GM23338 (cell line): ENCODE measurements around the gene HSD17B1.

Experiments used
- CREB1 ChIP-seq: fragments of 250-450 bp; sonication (Bioruptor Pico); IDR thresholded peaks from 2 replicates; pipeline ENCODE4 v1.5.0; 2020; ENCODE audit warnings: low read depth, mild to moderate bottlenecking, moderate library complexity
- EZH2 ChIP-seq: fragments of 200-600 bp; sonication (generic); IDR thresholded peaks from one replicate; pipeline ENCODE4 v1.8.0; 2017; ENCODE audit warnings: antibody characterized with exemption, mild to moderate bottlenecking, low read depth; ENCODE audit not compliant: unreplicated experiment
- EZH2phosphoT487 ChIP-seq: fragments of 200-600 bp; sonication (generic); IDR thresholded peaks from one replicate; pipeline ENCODE4 v1.8.1; 2018; ENCODE audit warnings: antibody characterized with exemption; ENCODE audit not compliant: unreplicated experiment
- JUNB ChIP-seq: IDR thresholded peaks from one replicate; pipeline ENCODE4 v1.6.1; 2016; ENCODE audit warnings: antibody characterized with exemption; ENCODE audit not compliant: unreplicated experiment
- NANOG ChIP-seq: IDR thresholded peaks from 2 replicates; pipeline ENCODE4 v1.6.1; 2016; ENCODE audit warnings: antibody characterized with exemption, borderline replicate concordance
- POLR2AphosphoS5 ChIP-seq: IDR thresholded peaks from 2 replicates; pipeline ENCODE4 v1.6.1; 2016; ENCODE audit warnings: antibody characterized with exemption, low read depth
- STAT1 ChIP-seq: IDR thresholded peaks from one replicate; pipeline ENCODE4 v1.6.1; 2016; ENCODE audit warnings: antibody characterized with exemption; ENCODE audit not compliant: unreplicated experiment
- ZNF114 ChIP-seq: fragments of 250-450 bp; sonication (Bioruptor Pico); IDR thresholded peaks from 2 replicates; pipeline ENCODE4 v1.5.0; 2020; ENCODE audit warnings: mild to moderate bottlenecking, moderate library complexity
- ZNF331 ChIP-seq: fragments of 250-450 bp; sonication (Bioruptor Pico); IDR thresholded peaks from 2 replicates; pipeline ENCODE4 v1.5.0; 2020; ENCODE audit warnings: low read depth, mild to moderate bottlenecking, moderate library complexity
- TF ChIP-seq, protein P1 (sequence below), 2 experiments: fragments of 200-600 bp in 1 of 2; sonication (generic) in 1 of 2; conservative IDR thresholded peaks; 2 replicates each; pipeline versions ENCODE4 v1.5.1 to v1.6.1; 2016 to 2017; ENCODE audit warnings: antibody characterized with exemption in 2 of 2, low read depth in 2 of 2, mild to moderate bottlenecking in 2 of 2, moderate library complexity in 1 of 2
- TF ChIP-seq, protein P2 (sequence below): IDR thresholded peaks from one replicate; pipeline ENCODE4 v1.6.1; 2018; ENCODE audit warnings: antibody characterized with exemption; ENCODE audit not compliant: unreplicated experiment
- TF ChIP-seq, protein P3 (sequence below): IDR thresholded peaks from 2 replicates; pipeline ENCODE4 v1.6.1; 2016; ENCODE audit warnings: antibody characterized with exemption

DNA sequence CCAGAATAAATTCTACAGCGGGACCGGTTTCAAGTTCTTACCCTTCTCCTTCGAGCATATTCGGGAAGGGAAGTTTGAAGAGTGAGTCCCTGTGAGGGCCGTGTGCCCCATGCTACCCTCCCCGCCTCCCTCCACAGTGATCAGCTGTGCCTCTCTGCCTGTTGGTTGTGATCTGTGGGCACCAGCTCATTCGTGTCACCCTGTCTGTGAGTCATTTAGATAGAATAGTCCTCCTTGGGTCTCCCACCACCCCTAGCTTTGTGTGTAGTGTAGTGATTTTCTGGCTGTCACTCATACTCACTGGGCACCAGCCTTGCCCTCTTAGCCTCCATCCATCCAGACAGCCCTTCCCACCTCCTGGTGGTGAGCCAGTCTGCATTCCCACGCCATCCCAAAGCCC is 31.7 kb upstream of the HSD17B1 start:
- TF ChIP-seq, protein P1, sequence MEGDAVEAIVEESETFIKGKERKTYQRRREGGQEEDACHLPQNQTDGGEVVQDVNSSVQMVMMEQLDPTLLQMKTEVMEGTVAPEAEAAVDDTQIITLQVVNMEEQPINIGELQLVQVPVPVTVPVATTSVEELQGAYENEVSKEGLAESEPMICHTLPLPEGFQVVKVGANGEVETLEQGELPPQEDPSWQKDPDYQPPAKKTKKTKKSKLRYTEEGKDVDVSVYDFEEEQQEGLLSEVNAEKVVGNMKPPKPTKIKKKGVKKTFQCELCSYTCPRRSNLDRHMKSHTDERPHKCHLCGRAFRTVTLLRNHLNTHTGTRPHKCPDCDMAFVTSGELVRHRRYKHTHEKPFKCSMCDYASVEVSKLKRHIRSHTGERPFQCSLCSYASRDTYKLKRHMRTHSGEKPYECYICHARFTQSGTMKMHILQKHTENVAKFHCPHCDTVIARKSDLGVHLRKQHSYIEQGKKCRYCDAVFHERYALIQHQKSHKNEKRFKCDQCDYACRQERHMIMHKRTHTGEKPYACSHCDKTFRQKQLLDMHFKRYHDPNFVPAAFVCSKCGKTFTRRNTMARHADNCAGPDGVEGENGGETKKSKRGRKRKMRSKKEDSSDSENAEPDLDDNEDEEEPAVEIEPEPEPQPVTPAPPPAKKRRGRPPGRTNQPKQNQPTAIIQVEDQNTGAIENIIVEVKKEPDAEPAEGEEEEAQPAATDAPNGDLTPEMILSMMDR (conservative IDR thresholded peaks at IDR 0.05; ENCODE audit: low read depth in 2 of 2): no peak
- TF ChIP-seq EZH2 (no peak), CREB1 (CRISPR knock-in tag) (no peak), EZH2phosphoT487 (no peak), POLR2AphosphoS5 (no peak), JUNB (no peak), NANOG (no peak), STAT1 (no peak), ZNF114 (no peak), ZNF331 (CRISPR knock-in tag) (no peak)
- TF ChIP-seq, protein P2, sequence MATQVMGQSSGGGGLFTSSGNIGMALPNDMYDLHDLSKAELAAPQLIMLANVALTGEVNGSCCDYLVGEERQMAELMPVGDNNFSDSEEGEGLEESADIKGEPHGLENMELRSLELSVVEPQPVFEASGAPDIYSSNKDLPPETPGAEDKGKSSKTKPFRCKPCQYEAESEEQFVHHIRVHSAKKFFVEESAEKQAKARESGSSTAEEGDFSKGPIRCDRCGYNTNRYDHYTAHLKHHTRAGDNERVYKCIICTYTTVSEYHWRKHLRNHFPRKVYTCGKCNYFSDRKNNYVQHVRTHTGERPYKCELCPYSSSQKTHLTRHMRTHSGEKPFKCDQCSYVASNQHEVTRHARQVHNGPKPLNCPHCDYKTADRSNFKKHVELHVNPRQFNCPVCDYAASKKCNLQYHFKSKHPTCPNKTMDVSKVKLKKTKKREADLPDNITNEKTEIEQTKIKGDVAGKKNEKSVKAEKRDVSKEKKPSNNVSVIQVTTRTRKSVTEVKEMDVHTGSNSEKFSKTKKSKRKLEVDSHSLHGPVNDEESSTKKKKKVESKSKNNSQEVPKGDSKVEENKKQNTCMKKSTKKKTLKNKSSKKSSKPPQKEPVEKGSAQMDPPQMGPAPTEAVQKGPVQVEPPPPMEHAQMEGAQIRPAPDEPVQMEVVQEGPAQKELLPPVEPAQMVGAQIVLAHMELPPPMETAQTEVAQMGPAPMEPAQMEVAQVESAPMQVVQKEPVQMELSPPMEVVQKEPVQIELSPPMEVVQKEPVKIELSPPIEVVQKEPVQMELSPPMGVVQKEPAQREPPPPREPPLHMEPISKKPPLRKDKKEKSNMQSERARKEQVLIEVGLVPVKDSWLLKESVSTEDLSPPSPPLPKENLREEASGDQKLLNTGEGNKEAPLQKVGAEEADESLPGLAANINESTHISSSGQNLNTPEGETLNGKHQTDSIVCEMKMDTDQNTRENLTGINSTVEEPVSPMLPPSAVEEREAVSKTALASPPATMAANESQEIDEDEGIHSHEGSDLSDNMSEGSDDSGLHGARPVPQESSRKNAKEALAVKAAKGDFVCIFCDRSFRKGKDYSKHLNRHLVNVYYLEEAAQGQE: no peak
- TF ChIP-seq, protein P3, sequence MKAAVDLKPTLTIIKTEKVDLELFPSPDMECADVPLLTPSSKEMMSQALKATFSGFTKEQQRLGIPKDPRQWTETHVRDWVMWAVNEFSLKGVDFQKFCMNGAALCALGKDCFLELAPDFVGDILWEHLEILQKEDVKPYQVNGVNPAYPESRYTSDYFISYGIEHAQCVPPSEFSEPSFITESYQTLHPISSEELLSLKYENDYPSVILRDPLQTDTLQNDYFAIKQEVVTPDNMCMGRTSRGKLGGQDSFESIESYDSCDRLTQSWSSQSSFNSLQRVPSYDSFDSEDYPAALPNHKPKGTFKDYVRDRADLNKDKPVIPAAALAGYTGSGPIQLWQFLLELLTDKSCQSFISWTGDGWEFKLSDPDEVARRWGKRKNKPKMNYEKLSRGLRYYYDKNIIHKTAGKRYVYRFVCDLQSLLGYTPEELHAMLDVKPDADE: no peak
